ENCODE results near the gene DOCK7. TPM values are rescaled to one million over a fixed set of nuclear protein-coding genes. Genes with fewer than 3 reads are reported as not detected.

DOCK7 gene
- total and polyA plus RNA-seq, 9 donors: 12.7 to 43.1 (median 38.2) TPM

- intact Hi-C loops (cut with DNase I): no loop called here
- TF ChIP-seq POLR2A (IDR thresholded peaks at IDR 0.05): no peak
- no peak for TF ChIP-seq CTCF (IDR thresholded peaks at IDR 0.05)
- no peak for TF ChIP-seq EP300 (IDR thresholded peaks at IDR 0.05)
- no peak overlapping the region for H3K4me3 ChIP-seq
- no peaks in the 10 kb centered on the region for H3K4me1 ChIP-seq (ENCODE audit: insufficient read depth)
- no peak overlapping the region for H3K27ac ChIP-seq
- no peak for DNase-seq
- H3K36me3 ChIP-seq: no peaks in the 10 kb centered on the region
- no peaks in the 10 kb centered on the region for H3K9me3 ChIP-seq
- WGBS, 3 donors: 92% methylated on average over 14 of the region's 14 CpGs
- H3K27me3 ChIP-seq: no peaks in the 10 kb centered on the region
These were observed 264.5 kb downstream of the DOCK7 start for GRCh38 chr1:62423580-62424242.

GRCh38 chr1:62420214-62420613 is 268.0 kb downstream of the DOCK7 start:
- TF ChIP-seq CTCF (IDR thresholded peaks at IDR 0.05) (no peak), POLR2A (IDR thresholded peaks at IDR 0.05) (no peak), EP300 (IDR thresholded peaks at IDR 0.05) (no peak)
- intact Hi-C loops (cut with DNase I): no loop called here
- Histone ChIP-seq H3K4me1 (ENCODE audit: insufficient read depth) (no peaks in the 10 kb centered on the region), H3K27ac (no peak overlapping the region), H3K27me3 (no peaks in the 10 kb centered on the region), H3K4me3 (no peak overlapping the region), H3K9me3 (no peaks in the 10 kb centered on the region), H3K36me3 (no peaks in the 10 kb centered on the region)
- WGBS, 3 donors: 22 to 43% (median 31%) methylated on average over 1 of the region's 1 CpG
- DNase-seq: no peak

GRCh38 chr1:62417351-62417999 is 270.7 kb downstream of the DOCK7 start:
- TF ChIP-seq CTCF (IDR thresholded peaks at IDR 0.05): no peak
- TF ChIP-seq POLR2A (IDR thresholded peaks at IDR 0.05): no peak
- no peak for TF ChIP-seq EP300 (IDR thresholded peaks at IDR 0.05)
- DNase-seq: no peak
- Histone ChIP-seq H3K36me3 (no peaks in the 10 kb centered on the region), H3K9me3 (no peaks in the 10 kb centered on the region), H3K4me3 (no peak overlapping the region), H3K4me1 (ENCODE audit: insufficient read depth) (no peaks in the 10 kb centered on the region), H3K27ac (no peak overlapping the region), H3K27me3 (no peaks in the 10 kb centered on the region)
- intact Hi-C loops (cut with DNase I): no loop called here
- 54 to 59% (median 57%) methylated on average over 2 of the region's 2 CpGs for WGBS, 3 donors

- Histone ChIP-seq H3K4me1 (ENCODE audit: insufficient read depth) (no peaks in the 10 kb centered on the region), H3K27me3 (no peaks in the 10 kb centered on the region), H3K4me3 (no peak overlapping the region), H3K36me3 (no peaks in the 10 kb centered on the region), H3K9me3 (no peaks in the 10 kb centered on the region), H3K27ac (no peak overlapping the region)
- intact Hi-C loops (cut with DNase I): no loop called here
- no peak for DNase-seq
- 88 to 93% (median 89%) methylated on average over 8 of the region's 8 CpGs for WGBS, 3 donors
- TF ChIP-seq POLR2A (IDR thresholded peaks at IDR 0.05) (no peak), EP300 (IDR thresholded peaks at IDR 0.05) (no peak), CTCF (IDR thresholded peaks at IDR 0.05) (no peak)
These were observed 272.5 kb downstream of the DOCK7 start for GRCh38 chr1:62415687-62416086.

Measured in ovary (tissue), 9 donors.